K562 (cell line): ENCODE measurements around the gene KRTAP22-2. TPM values are rescaled to one million over a fixed set of nuclear protein-coding genes. Genes with fewer than 3 reads are reported as not detected.
A peak's percentile ranks its signal among the peaks of the same experiment; 100 is the strongest.

Source experiments
- ATAC-seq: fragments of 200-7000 bp; cut with Tn5 transposase; 3 replicates; pipeline ENCODE4 v1.9.1; 2020; ENCODE audit warnings: moderate library complexity
- BruUV-seq: library from RNA; stranded (reverse); fragments of 400-500 nt; replicated peaks from 2 replicates; lab custom pipeline; 2021; lab: Mats Ljungman, UMichigan
- CTCF ChIA-PET: fragments of 300-600 bp; formaldehyde crosslinking; extraction: SDS; loops from one replicate; lab custom pipeline; 2021; ENCODE audit warnings: low intra/inter-chr PET ratio; lab: Yijun Ruan, JAX
- POLR2A ChIA-PET: fragments of 300-600, 350-650 bp; sonication (Branson Sonifier 250); formaldehyde crosslinking; extraction: SDS; loops from one replicate; lab custom pipeline; 2021; ENCODE audit warnings: antibody characterized with exemption, inconsistent platforms; lab: Yijun Ruan, JAX
- DNase-seq, 4 experiments: peaks; one replicate each; pipeline versions ENCODE4 v3.0.0 to v3.0.0-alpha.2; 2011 to 2018; ENCODE audit warnings: low spot score in 3 of 4, mixed read lengths in 3 of 4; ENCODE audit errors: extremely low read depth in 1 of 4
- FAIRE-seq: peaks from 2 replicates; lab custom pipeline; 2011; peaks lifted over from hg19 to GRCh38; lab: Jason Lieb, UNC
- H2AFZ ChIP-seq: 2 replicates; pipeline ENCODE4 v1.6.0; 2011; ENCODE audit warnings: low read depth, low read length, control low read depth, inconsistent platforms
- H3K27ac ChIP-seq: fragments of 200-600 bp; 3 replicates; pipeline ENCODE4 v1.8.0; 2011; ENCODE audit warnings: low read depth, mild to moderate bottlenecking, control low read depth, inconsistent platforms, low read length, moderate library complexity, mixed read lengths; ENCODE audit errors: extremely low read depth
- H3K27me3 ChIP-seq, 2 experiments: fragments of 300-600 bp in 1 of 2; 2 replicates in 1 of 2; 3 replicates in 1 of 2; pipeline versions ENCODE4 v1.6.0 to v1.8.0; 2011; ENCODE audit warnings: inconsistent platforms in 2 of 2, low read length in 2 of 2, mild to moderate bottlenecking in 1 of 2, mixed read lengths in 1 of 2, moderate library complexity in 1 of 2; ENCODE audit not compliant: control insufficient read depth in 2 of 2, insufficient read depth in 2 of 2
- H3K36me3 ChIP-seq: fragments of 300-600 bp; 3 replicates; pipeline ENCODE4 v1.8.0; 2011; ENCODE audit warnings: mild to moderate bottlenecking, low read length, inconsistent platforms; ENCODE audit not compliant: control insufficient read depth, insufficient read depth
- H3K4me1 ChIP-seq, 2 experiments: fragments of 200-600 bp in 1 of 2; replicated peaks in 1 of 2; 2 replicates in 1 of 2; 3 replicates in 1 of 2; pipeline versions ENCODE4 v1.5.1 to v1.8.0; 2011; ENCODE audit warnings: inconsistent platforms in 2 of 2, low read length in 2 of 2, mild to moderate bottlenecking in 1 of 2, mixed read lengths in 1 of 2, moderate library complexity in 1 of 2; ENCODE audit not compliant: control insufficient read depth in 2 of 2, insufficient read depth in 2 of 2
- H3K4me2 ChIP-seq: 2 replicates; pipeline ENCODE4 v1.6.1; 2011; ENCODE audit warnings: low read length, control low read depth, inconsistent platforms, mixed read lengths; ENCODE audit not compliant: insufficient read depth
- H3K4me3 ChIP-seq: fragments of 200-600 bp; sonication (generic), shearing (Covaris generic); 2 replicates; pipeline ENCODE4 v1.5.1; 2016; ENCODE audit warnings: control low read depth, inconsistent platforms
- H3K79me2 ChIP-seq: fragments of 200-600 bp; 3 replicates; pipeline ENCODE4 v1.8.0; 2011; ENCODE audit warnings: low read length, inconsistent platforms; ENCODE audit not compliant: control insufficient read depth, insufficient read depth
- H3K9ac ChIP-seq, 2 experiments: 2 replicates each; pipeline versions ENCODE4 v1.6.0 to v1.6.1; 2011; ENCODE audit warnings: low read depth in 2 of 2, low read length in 2 of 2, control low read depth in 1 of 2, inconsistent platforms in 1 of 2, mild to moderate bottlenecking in 1 of 2, mixed read lengths in 1 of 2; ENCODE audit not compliant: insufficient read depth in 1 of 2
- H3K9me1 ChIP-seq: one replicate; pipeline ENCODE4 v1.6.0; 2011; ENCODE audit warnings: inconsistent platforms, mild to moderate bottlenecking, low read length, moderate library complexity; ENCODE audit not compliant: control insufficient read depth, insufficient read depth
- H3K9me3 ChIP-seq: replicated peaks from 2 replicates; pipeline ENCODE4 v1.5.1; 2011; ENCODE audit warnings: low read depth, low read length, inconsistent platforms; ENCODE audit not compliant: control insufficient read depth, insufficient read depth
- H4K20me1 ChIP-seq: replicated peaks from 2 replicates; pipeline ENCODE4 v1.6.1; 2011; ENCODE audit warnings: low read length, inconsistent platforms, mixed read lengths; ENCODE audit not compliant: control insufficient read depth, insufficient read depth
- JUN ChIP-seq, 2 experiments: sonication (generic) in 1 of 2; formaldehyde crosslinking in 1 of 2; IDR thresholded peaks; 2 replicates each; pipeline versions ENCODE4 v1.6.1 to v1.8.0; 2012 to 2022; ENCODE audit warnings: borderline replicate concordance in 2 of 2, mild to moderate bottlenecking in 2 of 2, improper control_type of control experiment in 1 of 2, low read depth in 1 of 2, low read length in 1 of 2, missing genetic modification reagents in 1 of 2
- KAT2B ChIP-seq: IDR thresholded peaks from one replicate; pipeline ENCODE4 v1.6.1; 2012; ENCODE audit warnings: low read depth, mild to moderate bottlenecking, control low read depth, inconsistent platforms, low read length, moderate library complexity
- NFIC ChIP-seq: fragments of 450-650 bp; IDR thresholded peaks from 2 replicates; pipeline ENCODE4 v1.6.1; 2017; ENCODE audit warnings: mild to moderate bottlenecking, inconsistent platforms
- NFIX ChIP-seq: fragments of 250-450 bp; sonication (Bioruptor Pico); IDR thresholded peaks from 2 replicates; pipeline ENCODE4 v1.4.0; 2020; ENCODE audit warnings: low read depth, mild to moderate bottlenecking, moderate library complexity
- PRPF4 ChIP-seq: fragments of 200-400 bp; formaldehyde crosslinking; IDR thresholded peaks from one replicate; pipeline ENCODE4 v1.6.1; 2017; ENCODE audit warnings: low read length, low read depth, mild to moderate bottlenecking; ENCODE audit not compliant: insufficient read depth, poor library complexity, severe bottlenecking
- SMAD2 ChIP-seq: fragments of 150-350 bp; IDR thresholded peaks from 2 replicates; pipeline ENCODE4 v1.6.1; 2014; ENCODE audit warnings: low read depth, mild to moderate bottlenecking, low read length
- ZNF174 ChIP-seq: fragments of 250-450 bp; sonication (Bioruptor Pico); IDR thresholded peaks from 2 replicates; pipeline ENCODE4 v1.4.0; 2020; ENCODE audit warnings: mild to moderate bottlenecking
- ZNF76 ChIP-seq: fragments of 250-450 bp; sonication (Bioruptor Pico); IDR thresholded peaks from 2 replicates; pipeline ENCODE4 v1.4.0; 2020; ENCODE audit warnings: mild to moderate bottlenecking, moderate library complexity, borderline replicate concordance
- WGBS: fragments of 100-300 bp; shearing (Covaris generic); methylation state at CpG from one replicate; pipeline ENCODE4 v1.1.6; 2016; ENCODE audit warnings: low coverage, mixed read lengths; ENCODE audit not compliant: insufficient coverage; ENCODE audit errors: missing lambda C conversion rate; 5-methylcytosine and 5-hydroxymethylcytosine counted together
- in situ Hi-C: fragments of 300-500 bp; cut with MboI; formaldehyde crosslinking; loops from 4 replicates; pipeline ENCODE4 v1.15.0; 2018; ENCODE audit warnings: inconsistent platforms, mixed read lengths
- intact Hi-C: fragments of 100-400 bp; cut with micrococcal nuclease; formaldehyde crosslinking; loops from 2 replicates; pipeline ENCODE4 v1.14.2; 2022
- polyA plus RNA-seq, 8 experiments: library from polyadenylated mRNA; depleted of rRNA in 4 of 8; stranded (reverse) in 5 of 8; unstranded in 3 of 8; fragments of >200 nt; fragmentation: Nextera tagmentation in 2 of 8; fragmentation: Illumina TruSeq in 1 of 8; extraction: Ambion mirVana in 2 of 8; extraction: Trizol in 1 of 8; gene quantifications; 2 replicates each; pipeline versions ENCODE4 v1.2.1 to v1.2.3, GENCODE V29; 2011 to 2014; ENCODE audit warnings: inconsistent platforms in 1 of 8, missing spikeins in 1 of 8
- total RNA-seq, 7 experiments: library from RNA; depleted of rRNA in 6 of 7; stranded (reverse); fragments of >200 nt in 6 of 7; fragmentation: Illumina TruSeq in 2 of 7; extraction: Trizol in 2 of 7; gene quantifications; 2 replicates each; pipeline versions ENCODE4 v1.2.1 to v1.2.3, GENCODE V29; 2011 to 2021; ENCODE audit warnings: low replicate concordance in 1 of 7
- TF ChIP-seq, protein P1 (sequence below): conservative IDR thresholded peaks from 2 replicates; pipeline ENCODE4 v1.6.1; 2011; ENCODE audit warnings: low read depth, mild to moderate bottlenecking, low read length; ENCODE audit not compliant: control insufficient read depth

KRTAP22-2 gene
- total and polyA plus RNA-seq, 9 of the 15 experiments (the other 6 are each of a cell fraction or from before 2014, with no cell fraction given): not detected

- Histone ChIP-seq H3K4me2 (no peak overlapping the region), H4K20me1 (no peaks in the 10 kb centered on the region), H3K9ac (no peak overlapping the region), H3K9me3 (no peaks in the 10 kb centered on the region; the same call in 1 of the 2 replicates), H3K27ac (no peak overlapping the region), H2AFZ (no peak overlapping the region), H3K27me3 (no peaks in the 10 kb centered on the region), H3K79me2 (no peaks in the 10 kb centered on the region), H3K9me1 (no peaks in the 10 kb centered on the region), H3K4me1 (no peaks in the 10 kb centered on the region), H3K36me3 (no peaks in the 10 kb centered on the region), H3K4me3 (no peak overlapping the region)
- ATAC-seq (no peak), DNase-seq (no peak), FAIRE-seq (no peak)
- 0% methylated on average over 2 of the region's 2 CpGs for WGBS
- BruUV-seq: no TSS peak
- POLR2A ChIA-PET: no interaction called here
- peak; percentile 84 for TF ChIP-seq NFIX
- TF ChIP-seq NFIC: peak; percentile 77
- TF ChIP-seq KAT2B: no peak
- TF ChIP-seq SMAD2: no peak
- no peak for TF ChIP-seq ZNF174 (CRISPR knock-in tag)
- TF ChIP-seq JUN (IDR thresholded peaks at IDR 0.05; ENCODE audit: borderline replicate concordance, low read depth, low read length): no peak
- TF ChIP-seq JUN (CRISPR knock-in tag; IDR thresholded peaks at IDR 0.05; ENCODE audit: borderline replicate concordance): no peak
- no peak for TF ChIP-seq PRPF4
- no peak for TF ChIP-seq ZNF76 (CRISPR knock-in tag)
- TF ChIP-seq, protein P1, sequence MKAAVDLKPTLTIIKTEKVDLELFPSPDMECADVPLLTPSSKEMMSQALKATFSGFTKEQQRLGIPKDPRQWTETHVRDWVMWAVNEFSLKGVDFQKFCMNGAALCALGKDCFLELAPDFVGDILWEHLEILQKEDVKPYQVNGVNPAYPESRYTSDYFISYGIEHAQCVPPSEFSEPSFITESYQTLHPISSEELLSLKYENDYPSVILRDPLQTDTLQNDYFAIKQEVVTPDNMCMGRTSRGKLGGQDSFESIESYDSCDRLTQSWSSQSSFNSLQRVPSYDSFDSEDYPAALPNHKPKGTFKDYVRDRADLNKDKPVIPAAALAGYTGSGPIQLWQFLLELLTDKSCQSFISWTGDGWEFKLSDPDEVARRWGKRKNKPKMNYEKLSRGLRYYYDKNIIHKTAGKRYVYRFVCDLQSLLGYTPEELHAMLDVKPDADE: no peak
- in situ Hi-C loops (no loop called here), intact Hi-C loops (no loop called here)
- CTCF ChIA-PET: no interaction called here
Measured at GRCh38 chr21:30563630-30564029, 26.6 kb downstream of the KRTAP22-2 start.
